Activated T-helper 17 cell treated with anti-CD3 and anti-CD28 coated beads, Interleukin-2, amount 50 U/mL, for 72 hours (primary cell): ENCODE data around the gene C4orf46. TPM values are rescaled to one million over a fixed set of nuclear protein-coding genes. Genes with fewer than 3 reads are reported as not detected.
"Not testable (repeated sequence)": the region's sequence is repeated elsewhere in the genome, so short reads cannot be mapped to it uniquely, and the experiment has no call there.

ENCODE experiments used
- ATAC-seq: fragments of 150-1000 bp; cut with Tn5 transposase; replicated peaks from 2 replicates; pipeline ENCODE4 v1.10.0; 2021; ENCODE audit warnings: mild to moderate bottlenecking, moderate library complexity
- H3K27ac Mint-ChIP-seq: one replicate; pipeline ENCODE4 v1.8.0; 2022; ENCODE audit warnings: mixed read lengths
- H3K27me3 Mint-ChIP-seq: one replicate; pipeline ENCODE4 v1.8.0; 2022; ENCODE audit warnings: mixed read lengths
- H3K36me3 Mint-ChIP-seq: one replicate; pipeline ENCODE4 v1.8.0; 2022; ENCODE audit warnings: low read depth, mild to moderate bottlenecking, mixed read lengths
- H3K4me1 Mint-ChIP-seq: one replicate; pipeline ENCODE4 v1.8.0; 2022; ENCODE audit warnings: mixed read lengths
- H3K4me3 Mint-ChIP-seq: one replicate; pipeline ENCODE4 v1.8.0; 2022; ENCODE audit warnings: mild to moderate bottlenecking, mixed read lengths
- H3K9me3 Mint-ChIP-seq: one replicate; pipeline ENCODE4 v1.8.0; 2022; ENCODE audit warnings: mixed read lengths
- total RNA-seq, 2 donors: library from RNA; stranded (reverse); gene quantifications; one replicate each; pipeline ENCODE4 v1.2.3, GENCODE V29; 2022

The C4orf46 gene
- 10 to 100 TPM; 19.6 to 22.2 TPM for total RNA-seq

DNA sequence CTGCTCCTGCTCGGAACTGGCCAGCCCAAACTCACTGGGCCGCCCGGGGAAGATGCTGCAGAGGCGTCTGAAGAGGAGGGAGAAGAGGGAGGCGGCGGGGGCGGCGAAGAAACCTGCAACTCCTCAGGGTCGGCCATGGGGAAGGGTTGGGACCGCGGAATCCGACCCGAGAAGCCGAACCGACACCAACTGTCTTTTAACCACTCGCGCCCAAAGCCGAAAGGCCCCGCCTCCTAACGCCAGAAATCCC lies at the start of gene C4orf46:
TSS of gene C4orf46 (minus strand) at position 223 of the 250 bp plus-strand sequence. CDS start at position 137, 86 bp downstream.
- H3K4me1 Mint-ChIP-seq: peaks cover 8% of the 10 kb centered on the region
- H3K4me3 Mint-ChIP-seq: peak within 1 kb of the TSS; percentile 99
- no peaks in the 10 kb centered on the region for H3K27me3 Mint-ChIP-seq
- no peak for ATAC-seq
- H3K36me3 Mint-ChIP-seq: peaks cover 34% of the 10 kb centered on the region
- no peaks in the 10 kb centered on the region for H3K9me3 Mint-ChIP-seq
- peak within 1 kb of the TSS; percentile 99 for H3K27ac Mint-ChIP-seq

DNA sequence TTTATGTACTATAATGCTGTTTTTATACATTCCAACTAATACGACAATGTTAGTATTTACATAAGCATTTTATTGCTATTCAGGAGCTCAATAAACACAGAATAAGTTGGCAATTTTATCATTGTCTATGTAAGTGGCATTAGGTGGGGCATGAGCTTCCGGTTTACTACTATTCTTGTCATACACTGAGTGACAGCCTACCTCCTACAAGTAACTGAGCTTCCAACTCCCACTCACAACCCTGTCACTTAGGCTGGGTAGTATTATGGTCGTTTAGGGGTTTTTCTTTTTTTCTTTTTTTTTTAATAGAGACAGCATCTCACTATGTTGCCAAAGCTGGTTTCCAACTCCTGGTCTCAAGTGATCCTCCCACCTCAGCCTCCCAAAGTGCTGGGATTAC lies 44.1 kb upstream of the C4orf46 start:
- Mint-ChIP-seq H3K4me3 (no peak overlapping the region), H3K36me3 (peaks cover 100% of the 10 kb centered on the region), H3K4me1 (peaks cover 19% of the 10 kb centered on the region), H3K27me3 (no peaks in the 10 kb centered on the region), H3K27ac (no peak overlapping the region), H3K9me3 (no peaks in the 10 kb centered on the region)
- ATAC-seq: no peak

- H3K27me3 Mint-ChIP-seq: no peaks in the 10 kb centered on the region
- no peak for ATAC-seq
- H3K4me1 Mint-ChIP-seq: peaks cover 18% of the 10 kb centered on the region
- H3K27ac Mint-ChIP-seq: no peak overlapping the region
- no peak overlapping the region for H3K4me3 Mint-ChIP-seq
- H3K9me3 Mint-ChIP-seq: no peaks in the 10 kb centered on the region
- H3K36me3 Mint-ChIP-seq: peaks cover 100% of the 10 kb centered on the region
These were observed 43.2 kb upstream of the C4orf46 start for GRCh38 chr4:158714937-158715336.

GRCh38 chr4:158712622-158713021 lies 40.9 kb upstream of the C4orf46 start:
- not testable (repeated sequence) for H3K4me1 Mint-ChIP-seq, ATAC-seq, H3K9me3 Mint-ChIP-seq, H3K27ac Mint-ChIP-seq, H3K27me3 Mint-ChIP-seq, H3K4me3 Mint-ChIP-seq
- H3K36me3 Mint-ChIP-seq: peaks cover 100% of the 10 kb centered on the region

DNA sequence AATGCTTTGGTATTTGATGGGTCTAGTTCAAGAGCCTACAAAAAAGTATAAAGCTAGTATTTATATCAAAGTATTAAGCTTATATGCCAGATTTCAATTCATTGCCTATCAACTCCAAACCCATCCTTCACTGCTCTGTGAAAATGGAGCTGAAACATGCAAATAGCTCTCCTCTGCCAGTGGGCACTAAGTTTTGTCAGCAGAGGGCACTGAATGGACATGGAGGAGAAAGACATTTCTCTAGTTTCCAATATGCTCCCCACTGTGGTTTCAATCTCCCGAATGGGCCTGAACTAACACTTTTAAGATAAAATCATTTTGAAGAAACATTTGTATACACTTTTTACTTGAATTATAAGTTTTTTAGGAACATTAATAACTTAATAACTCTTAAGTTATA lies 39.1 kb upstream of the C4orf46 start:
- ATAC-seq: no peak
- Mint-ChIP-seq H3K27ac (no peak overlapping the region), H3K4me3 (no peak overlapping the region), H3K36me3 (peaks cover 100% of the 10 kb centered on the region), H3K9me3 (no peaks in the 10 kb centered on the region), H3K27me3 (no peaks in the 10 kb centered on the region), H3K4me1 (no peaks in the 10 kb centered on the region)

- no peak for ATAC-seq
- Mint-ChIP-seq H3K36me3 (peaks cover 60% of the 10 kb centered on the region), H3K9me3 (no peaks in the 10 kb centered on the region), H3K27me3 (no peaks in the 10 kb centered on the region), H3K27ac (no peak overlapping the region), H3K4me1 (no peaks in the 10 kb centered on the region), H3K4me3 (no peak overlapping the region)
These were observed 32.6 kb upstream of the C4orf46 start for GRCh38 chr4:158704274-158704673.

DNA sequence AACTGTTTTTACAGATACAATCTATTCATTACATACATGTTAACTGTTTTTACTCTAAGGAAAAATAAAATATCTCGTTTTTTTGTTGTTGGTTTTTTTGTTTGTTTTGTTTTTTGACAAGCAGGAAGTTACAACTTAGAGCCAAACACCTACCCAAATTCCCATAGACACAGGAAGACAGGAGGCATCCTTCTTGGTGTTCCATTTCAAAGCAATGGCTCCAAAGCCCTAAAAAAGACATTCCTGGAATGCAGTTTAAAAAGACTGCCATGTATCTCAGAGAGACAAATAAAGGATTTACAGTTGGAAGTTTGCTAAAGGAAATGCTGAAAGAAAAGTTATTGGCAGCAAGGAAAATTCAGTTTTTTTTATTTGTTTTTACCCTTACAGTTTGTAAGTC lies 17.1 kb upstream of the C4orf46 start:
- no peak for ATAC-seq
- Mint-ChIP-seq H3K4me1 (no peaks in the 10 kb centered on the region), H3K9me3 (no peaks in the 10 kb centered on the region), H3K27ac (no peak overlapping the region), H3K4me3 (no peak overlapping the region), H3K27me3 (no peaks in the 10 kb centered on the region), H3K36me3 (peaks cover 40% of the 10 kb centered on the region)

- Mint-ChIP-seq H3K4me3 (no peak overlapping the region), H3K27ac (no peak overlapping the region), H3K9me3 (no peaks in the 10 kb centered on the region), H3K36me3 (peaks cover 37% of the 10 kb centered on the region), H3K4me1 (no peaks in the 10 kb centered on the region), H3K27me3 (no peaks in the 10 kb centered on the region)
- no peak for ATAC-seq
These were observed 10.4 kb upstream of the C4orf46 start for GRCh38 chr4:158682066-158682465.

GRCh38 chr4:158681629-158682028 lies 9.9 kb upstream of the C4orf46 start:
- H3K4me3 Mint-ChIP-seq: no peak overlapping the region
- ATAC-seq: no peak
- peaks cover 35% of the 10 kb centered on the region for H3K36me3 Mint-ChIP-seq
- no peaks in the 10 kb centered on the region for H3K9me3 Mint-ChIP-seq
- no peak overlapping the region for H3K27ac Mint-ChIP-seq
- no peaks in the 10 kb centered on the region for H3K27me3 Mint-ChIP-seq
- H3K4me1 Mint-ChIP-seq: no peaks in the 10 kb centered on the region

DNA sequence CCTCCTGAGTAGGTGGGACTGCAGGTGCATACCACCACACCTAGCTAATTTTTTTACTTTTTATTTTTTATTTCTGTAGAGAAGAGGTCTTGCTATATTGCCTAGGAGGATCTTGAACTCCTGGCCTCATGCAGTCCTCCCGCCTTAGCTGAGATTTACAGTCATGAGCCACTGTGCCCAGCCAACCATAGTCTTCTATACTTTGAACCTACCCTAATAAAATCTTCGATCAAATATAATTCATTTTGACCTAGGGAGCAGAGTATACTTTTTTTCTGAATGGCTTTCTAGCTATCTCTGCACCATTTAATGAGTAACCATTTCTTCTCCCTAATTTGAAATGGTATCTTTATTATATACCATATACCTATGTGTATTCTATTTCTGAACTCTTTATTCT lies 7.1 kb upstream of the C4orf46 start:
- H3K27ac Mint-ChIP-seq: no peak overlapping the region
- H3K36me3 Mint-ChIP-seq: peaks cover 22% of the 10 kb centered on the region
- H3K4me1 Mint-ChIP-seq: no peaks in the 10 kb centered on the region
- no peak for ATAC-seq
- no peak overlapping the region for H3K4me3 Mint-ChIP-seq
- H3K9me3 Mint-ChIP-seq: no peaks in the 10 kb centered on the region
- no peaks in the 10 kb centered on the region for H3K27me3 Mint-ChIP-seq

DNA sequence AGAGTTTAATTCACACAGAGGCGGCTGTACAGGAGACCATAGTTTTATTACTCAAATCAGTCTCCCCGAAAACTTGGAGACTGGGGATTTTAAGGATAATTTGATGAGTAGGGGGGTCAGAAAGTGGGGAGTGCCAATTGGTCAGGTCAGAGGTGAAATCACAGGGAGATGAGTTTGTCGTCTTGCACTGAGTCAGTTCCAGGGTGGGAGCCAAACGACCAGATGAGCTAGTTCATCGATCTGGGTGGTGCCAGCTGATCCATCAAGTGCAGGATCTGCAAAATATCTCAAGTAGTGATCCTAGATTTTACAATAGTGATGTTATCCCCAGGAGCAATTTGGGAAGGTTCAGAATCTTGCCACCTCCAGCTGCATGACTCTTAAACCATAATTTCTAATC lies 4.4 kb upstream of the C4orf46 start:
- Mint-ChIP-seq H3K27me3 (no peaks in the 10 kb centered on the region), H3K9me3 (no peaks in the 10 kb centered on the region), H3K36me3 (peaks cover 27% of the 10 kb centered on the region), H3K27ac (no peak overlapping the region), H3K4me1 (no peaks in the 10 kb centered on the region), H3K4me3 (no peak overlapping the region)
- no peak for ATAC-seq

DNA sequence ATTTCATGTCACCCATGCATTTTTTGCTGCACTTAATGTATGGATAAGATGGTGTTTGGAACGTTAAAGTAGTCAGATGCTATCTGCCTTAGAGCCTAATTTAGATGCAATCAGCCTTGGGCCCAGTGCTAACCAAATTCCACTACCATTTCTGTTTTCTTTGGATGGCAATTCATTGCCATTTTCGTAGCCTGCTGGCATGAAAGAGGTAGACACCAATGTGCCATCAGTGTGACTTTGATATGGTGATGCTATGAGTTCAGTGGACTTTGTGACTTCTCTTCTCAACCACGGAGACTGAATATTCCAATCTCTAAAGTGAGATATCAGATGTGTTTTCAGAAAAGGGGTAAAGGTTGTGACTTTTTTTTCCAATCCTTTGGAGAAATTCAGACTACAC lies 1.9 kb upstream of the C4orf46 start:
- H3K4me3 Mint-ChIP-seq: peak overlapping the region; percentile 99
- H3K27me3 Mint-ChIP-seq: no peaks in the 10 kb centered on the region
- no peak overlapping the region for H3K27ac Mint-ChIP-seq
- ATAC-seq: no peak
- H3K4me1 Mint-ChIP-seq: peaks cover 8% of the 10 kb centered on the region
- no peaks in the 10 kb centered on the region for H3K9me3 Mint-ChIP-seq
- H3K36me3 Mint-ChIP-seq: peaks cover 28% of the 10 kb centered on the region

- no peaks in the 10 kb centered on the region for H3K9me3 Mint-ChIP-seq
- H3K4me1 Mint-ChIP-seq: peaks cover 8% of the 10 kb centered on the region
- H3K36me3 Mint-ChIP-seq: peaks cover 34% of the 10 kb centered on the region
- H3K27me3 Mint-ChIP-seq: no peaks in the 10 kb centered on the region
- peak within 1 kb of the TSS; percentile 99 for H3K27ac Mint-ChIP-seq
- ATAC-seq: peak; percentile 92
- peak within 1 kb of the TSS; percentile 99 for H3K4me3 Mint-ChIP-seq
These were observed 474 bp upstream of the C4orf46 start, which contains the start of gene ETFDH for GRCh38 chr4:158671915-158672806. Gene ETFDH, plus strand, starts transcription at chr4:158672296. Its CDS starts 161 bp downstream, at chr4:158672457.

GRCh38 chr4:158670975-158671664 lies 567 bp downstream of the C4orf46 start:
- H3K27me3 Mint-ChIP-seq: no peaks in the 10 kb centered on the region
- H3K4me3 Mint-ChIP-seq: peak overlapping the region; percentile 99
- H3K4me1 Mint-ChIP-seq: peaks cover 8% of the 10 kb centered on the region
- peak overlapping the region; percentile 99 for H3K27ac Mint-ChIP-seq
- H3K9me3 Mint-ChIP-seq: no peaks in the 10 kb centered on the region
- H3K36me3 Mint-ChIP-seq: peaks cover 34% of the 10 kb centered on the region
- ATAC-seq: peak; percentile 34

GRCh38 chr4:158669310-158669709 lies 2.4 kb downstream of the C4orf46 start:
- no peak for ATAC-seq
- no peaks in the 10 kb centered on the region for H3K9me3 Mint-ChIP-seq
- peaks cover 8% of the 10 kb centered on the region for H3K4me1 Mint-ChIP-seq
- peaks cover 34% of the 10 kb centered on the region for H3K36me3 Mint-ChIP-seq
- H3K27me3 Mint-ChIP-seq: no peaks in the 10 kb centered on the region
- H3K4me3 Mint-ChIP-seq: peak overlapping the region; percentile 25
- H3K27ac Mint-ChIP-seq: no peak overlapping the region
